HG03457 (cell line): ENCODE results near the gene ALG5.

Experiments
- ATAC-seq: cut with Tn5 transposase; IDR thresholded peaks from one replicate; pipeline ENCODE4 v1.9.1; 2021; ENCODE audit warnings: moderate number of reproducible peaks; ENCODE audit not compliant: unreplicated experiment

The ALG5 gene, protein sequence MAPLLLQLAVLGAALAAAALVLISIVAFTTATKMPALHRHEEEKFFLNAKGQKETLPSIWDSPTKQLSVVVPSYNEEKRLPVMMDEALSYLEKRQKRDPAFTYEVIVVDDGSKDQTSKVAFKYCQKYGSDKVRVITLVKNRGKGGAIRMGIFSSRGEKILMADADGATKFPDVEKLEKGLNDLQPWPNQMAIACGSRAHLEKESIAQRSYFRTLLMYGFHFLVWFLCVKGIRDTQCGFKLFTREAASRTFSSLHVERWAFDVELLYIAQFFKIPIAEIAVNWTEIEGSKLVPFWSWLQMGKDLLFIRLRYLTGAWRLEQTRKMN

DNA sequence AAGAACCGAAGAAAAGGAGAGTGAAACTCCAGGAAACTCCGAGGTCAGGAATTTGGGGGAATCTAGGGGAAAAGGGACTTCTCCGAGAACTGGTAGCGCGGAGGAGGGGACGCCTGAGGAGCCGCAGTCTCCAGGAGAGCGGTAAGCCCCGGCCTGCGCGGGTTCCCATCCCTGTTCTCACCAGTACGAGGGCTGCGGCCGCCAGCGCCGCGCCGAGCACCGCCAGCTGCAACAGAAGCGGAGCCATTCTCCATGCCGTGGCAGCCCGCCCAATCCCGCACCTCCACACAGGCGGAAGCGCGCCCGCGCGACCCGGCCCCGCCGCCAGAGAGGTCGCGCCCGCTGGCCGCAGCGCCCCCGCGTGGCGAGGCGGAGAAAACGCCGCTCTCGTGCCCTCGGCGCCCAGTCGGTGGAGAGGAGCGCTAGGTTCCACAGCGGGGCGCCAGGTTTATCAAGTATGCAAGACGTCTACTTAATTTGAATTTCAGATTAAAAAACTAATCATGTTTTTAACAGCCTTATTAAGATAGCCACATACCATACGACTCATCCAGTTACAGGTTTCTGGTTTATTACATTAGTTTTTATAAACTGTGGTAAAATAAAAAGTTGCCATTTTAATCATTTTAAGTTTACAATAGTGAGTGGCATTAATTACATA, at the start of gene ALG5:
ALG5 (minus strand) TSS at position 287 of the 661 bp plus-strand sequence; CDS start at position 247, 40 bp downstream.
- peak; percentile 70 for ATAC-seq

GRCh38 chr13:37047846-37048245, 48.7 kb upstream of the ALG5 start:
- ATAC-seq: no peak

GRCh38 chr13:37047032-37047431, 47.9 kb upstream of the ALG5 start:
- ATAC-seq: no peak

GRCh38 chr13:37046062-37046461, 46.9 kb upstream of the ALG5 start:
- ATAC-seq: no peak

DNA sequence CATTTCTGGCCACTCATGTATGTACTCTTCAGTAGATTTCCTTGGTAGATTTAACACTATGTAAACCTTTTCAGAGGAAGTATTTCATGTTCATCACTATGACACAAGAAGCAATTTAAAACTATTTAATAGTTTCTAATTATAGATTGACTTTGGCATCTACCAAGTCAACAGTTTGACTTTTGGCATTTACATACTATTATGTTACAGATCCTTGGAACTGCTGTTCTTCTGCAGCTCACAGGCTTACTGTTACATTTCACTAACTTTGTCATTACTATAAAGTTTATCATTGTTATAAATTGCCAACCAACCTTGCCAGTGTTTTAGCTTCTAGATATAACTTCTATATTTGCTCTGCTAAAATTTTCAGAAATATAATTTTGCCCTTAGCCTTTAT, 41.6 kb upstream of the ALG5 start:
- ATAC-seq: no peak

DNA sequence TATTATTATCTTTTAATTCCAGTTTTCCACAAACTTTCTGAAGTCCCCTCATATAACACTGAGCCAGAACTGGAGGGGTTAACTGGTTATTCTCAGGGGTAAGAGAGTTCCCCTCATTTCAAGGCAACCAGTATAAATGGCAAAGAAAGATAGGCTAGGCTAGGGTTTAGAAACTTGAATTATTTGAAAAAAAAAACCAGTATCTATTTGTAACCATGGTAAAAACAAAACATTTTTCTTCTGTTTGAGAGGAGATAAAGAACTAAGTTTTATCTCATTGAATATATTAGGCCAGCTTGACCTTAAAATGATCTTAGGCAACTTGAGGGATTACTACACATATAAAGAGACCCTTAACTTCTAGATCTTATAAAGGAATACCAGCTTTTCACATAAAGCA, 40.8 kb upstream of the ALG5 start:
- no peak for ATAC-seq

DNA sequence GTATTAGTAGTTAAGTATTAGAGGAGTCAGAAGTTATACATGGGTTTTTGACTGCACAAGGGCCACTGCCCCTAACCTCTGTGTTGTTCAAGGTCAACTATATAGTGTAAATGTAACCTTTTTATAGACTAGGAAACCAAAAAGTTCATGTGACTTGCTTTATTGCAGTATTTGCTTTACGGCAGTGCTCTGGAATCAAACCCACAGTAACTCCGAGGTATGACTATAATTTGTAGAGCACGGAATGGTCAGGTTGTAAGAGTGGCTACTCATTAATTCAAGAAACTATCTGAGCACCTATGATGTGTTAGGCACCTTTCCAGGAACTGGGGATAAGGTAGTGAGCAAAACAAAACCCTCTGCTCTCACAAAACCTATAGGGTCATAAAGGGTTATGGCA, 38.1 kb upstream of the ALG5 start:
- no peak for ATAC-seq

DNA sequence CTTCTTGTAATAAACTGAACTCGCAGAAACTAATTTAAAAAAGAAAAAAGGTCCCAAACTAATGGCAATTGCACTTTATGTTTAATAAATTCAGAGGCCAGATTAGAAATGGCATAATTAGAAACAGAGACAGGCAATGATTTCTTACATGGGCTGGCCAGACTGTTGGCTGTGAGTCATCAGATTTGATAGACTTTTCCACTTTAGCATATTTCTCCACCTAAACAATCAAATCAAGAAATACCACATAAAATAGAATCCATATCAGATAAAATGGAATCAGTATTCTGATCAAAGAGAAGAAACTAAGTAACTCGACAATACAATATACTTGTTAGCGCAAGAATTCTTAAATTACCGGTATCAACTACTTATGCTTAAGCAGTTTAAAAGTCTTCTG, 30.5 kb upstream of the ALG5 start:
- ATAC-seq: no peak

GRCh38 chr13:37027639-37028038, 28.5 kb upstream of the ALG5 start:
- no peak for ATAC-seq

GRCh38 chr13:37026771-37027170, 27.6 kb upstream of the ALG5 start:
- no peak for ATAC-seq

DNA sequence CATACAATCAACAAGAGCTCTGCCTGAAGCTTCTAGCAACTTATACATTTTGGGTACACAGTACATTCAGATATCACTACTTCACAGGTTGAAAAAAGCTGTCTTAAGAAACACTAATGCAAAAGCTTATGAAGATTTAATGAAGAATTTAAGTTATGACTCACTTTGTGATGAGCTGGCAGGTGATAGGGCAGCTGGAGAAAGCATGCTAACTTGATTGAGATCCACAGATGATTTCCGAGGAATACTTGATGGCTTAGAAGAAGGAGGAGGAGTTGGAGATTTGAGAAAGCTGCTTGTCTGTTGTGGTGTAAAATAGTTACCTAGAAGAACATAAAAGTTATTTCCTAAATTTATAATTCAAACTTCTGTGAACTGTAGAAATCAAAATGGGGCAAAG, 24.7 kb upstream of the ALG5 start:
- no peak for ATAC-seq

GRCh38 chr13:37014609-37015008, 15.5 kb upstream of the ALG5 start:
- no peak for ATAC-seq

- no peak for ATAC-seq
These were observed 12.6 kb upstream of the ALG5 start for GRCh38 chr13:37011788-37012187.

- ATAC-seq: no peak
These were observed 11.9 kb upstream of the ALG5 start for GRCh38 chr13:37011002-37011401.

- ATAC-seq: no peak
These were observed 11.3 kb upstream of the ALG5 start for GRCh38 chr13:37010424-37010823.

- ATAC-seq: no peak
These were observed 10.6 kb upstream of the ALG5 start for GRCh38 chr13:37009692-37010091.

DNA sequence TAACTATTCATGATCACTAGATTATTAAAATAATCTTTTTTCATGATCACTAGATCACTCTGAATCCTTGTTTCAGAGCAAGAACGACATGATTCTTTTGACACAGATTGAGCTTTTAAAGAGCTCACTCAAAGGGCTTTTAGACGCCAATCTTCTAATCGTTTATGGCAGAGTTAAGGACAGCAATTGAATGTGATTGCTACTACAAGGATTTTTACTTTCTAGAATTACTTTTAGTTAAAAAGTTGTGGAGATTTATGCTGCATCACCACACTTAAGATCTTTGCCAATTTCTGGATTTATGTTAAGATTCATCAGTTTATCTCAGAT, 2.7 kb upstream of the ALG5 start:
- ATAC-seq: no peak

GRCh38 chr13:36998624-36999041, 507 bp downstream of the ALG5 start:
- ATAC-seq: no peak

DNA sequence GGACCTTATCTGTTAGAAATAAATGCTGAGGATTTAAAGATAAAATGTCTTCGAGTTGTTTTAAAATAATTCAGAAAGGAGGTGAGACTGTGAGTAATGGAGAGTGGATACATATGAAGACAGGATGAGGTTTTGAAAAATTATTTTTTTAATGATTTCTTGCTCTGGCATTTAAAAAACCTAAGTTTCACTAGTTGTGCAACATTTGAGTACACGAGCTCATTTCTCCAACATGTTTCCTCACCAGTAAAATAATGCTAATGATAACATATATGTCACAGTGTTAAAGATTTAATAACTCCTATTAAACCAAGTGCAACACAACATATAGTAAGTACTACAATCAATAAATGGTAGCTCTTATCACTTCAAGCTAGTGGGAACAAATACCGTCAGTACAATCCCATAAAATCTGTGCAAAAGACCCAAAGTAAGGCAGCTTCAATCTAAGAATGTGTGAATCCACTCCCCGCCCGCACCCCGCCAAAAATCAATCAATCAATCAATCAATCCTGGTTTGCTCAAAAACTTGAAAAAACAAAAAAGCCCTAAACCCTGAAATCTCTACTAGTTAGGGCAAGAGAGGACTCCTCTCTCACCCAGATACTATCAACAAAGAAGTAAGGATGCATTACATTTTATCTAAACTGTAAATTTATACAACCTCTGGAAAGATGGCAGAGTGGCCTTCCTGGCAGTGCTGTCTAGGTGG, 1.3 kb downstream of the ALG5 start:
- ATAC-seq: no peak

DNA sequence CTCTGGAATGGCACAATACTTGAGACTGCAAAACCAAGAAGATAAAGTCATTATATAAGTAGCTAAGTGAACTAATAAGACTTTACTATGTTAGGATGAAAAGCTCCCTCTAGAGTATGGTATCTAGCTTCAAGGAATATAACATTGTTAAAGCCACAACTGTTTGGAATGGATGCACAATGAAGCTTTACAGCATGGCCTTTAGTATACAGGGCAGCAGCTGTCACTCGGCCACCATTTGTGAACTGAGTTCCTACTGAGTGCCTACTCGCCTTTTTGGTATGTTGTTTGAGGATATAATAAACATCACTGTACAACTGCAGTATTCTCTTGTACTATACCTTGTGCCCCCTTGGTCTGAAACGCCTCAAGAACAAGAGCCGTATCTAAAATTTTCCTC, 6.8 kb downstream of the ALG5 start:
- no peak for ATAC-seq

GRCh38 chr13:36986462-36987240, 12.5 kb downstream of the ALG5 start:
- no peak for ATAC-seq
